Psoas muscle (tissue), 8 donors: ENCODE results near the gene SOD3. TPM values are rescaled to one million over a fixed set of nuclear protein-coding genes. Genes with fewer than 3 reads are reported as not detected.

Source experiments
- ATAC-seq, 4 donors: fragments of 200-7000 bp; cut with Tn5 transposase; one replicate each; pipeline ENCODE4 v1.9.1; 2020; ENCODE audit warnings: moderate library complexity in 3 of 4, mild to moderate bottlenecking in 2 of 4
- DNase-seq, 2 donors: peaks; one replicate each; pipeline ENCODE4 v3.0.0-alpha.2; 2020
- H3K27ac ChIP-seq: fragments of 200-600 bp; one replicate; pipeline ENCODE4 v1.8.0; 2022
- H3K27me3 ChIP-seq, 3 donors: fragments of 200-600 bp in 1 of 3; one replicate each; pipeline versions ENCODE4 v1.6.1 to v1.8.0; 2013 to 2022; ENCODE audit warnings: low read length in 2 of 3, mild to moderate bottlenecking in 2 of 3, moderate library complexity in 1 of 3; ENCODE audit not compliant: insufficient read depth in 3 of 3
- H3K36me3 ChIP-seq, 2 donors: fragments of 200-600 bp in 1 of 2; one replicate each; pipeline versions ENCODE4 v1.6.1 to v1.8.0; 2013 to 2022; ENCODE audit warnings: low read depth in 1 of 2, mild to moderate bottlenecking in 1 of 2, moderate library complexity in 1 of 2; ENCODE audit not compliant: insufficient read depth in 1 of 2
- H3K4me1 ChIP-seq: fragments of 200-600 bp; one replicate; pipeline ENCODE4 v1.8.0; 2022
- H3K4me3 ChIP-seq: fragments of 200-600 bp; one replicate; pipeline ENCODE4 v1.8.0; 2022; ENCODE audit warnings: mild to moderate bottlenecking
- H3K9me3 ChIP-seq: fragments of 200-600 bp; one replicate; pipeline ENCODE4 v1.8.0; 2022
- WGBS, 3 donors: extraction: QIAGEN DNeasy Blood & Tissue Kit; methylation state at CpG; one replicate each; pipeline versions ENCODE4 v1.1.6 to v1.1.7; 2013; 5-methylcytosine and 5-hydroxymethylcytosine counted together
- intact Hi-C, 2 donors: fragments of 100-400 bp; cut with DNase I; formaldehyde crosslinking; loops; one replicate each; pipeline versions ENCODE4 v1.11.0 to v1.14.2; 2022
- polyA plus RNA-seq, 3 donors: library from polyadenylated mRNA; stranded (reverse); fragments of 200-250 nt; gene quantifications; one replicate each; pipeline ENCODE4 v1.2.3, GENCODE V29; 2013
- total RNA-seq, 4 donors: library from RNA; stranded (reverse); fragmentation: NEBNext Ultra II Directional in 2 of 4; extraction: Animal tissue kit (Norgen Biotek cat#: 25700) in 2 of 4; gene quantifications; one replicate each; pipeline versions ENCODE4 v1.2.1 to v1.2.4, GENCODE V29; 2021 to 2023
- TF ChIP-seq, protein P1 (sequence below): fragments of 200-600 bp; IDR thresholded peaks from one replicate; pipeline ENCODE4 v1.8.0; 2022; ENCODE audit warnings: antibody characterized with exemption
- donor health status: healthy with polysubstance abuse.
- donor health status: DM: no; HTN: no; CAD: no; lungs with moderate emphysema.
- donor health status: Bipolar disorder and iron deficiency.
- donor health status: healthy.
- donor health status: DM: yes; HTN: yes; CAD: no.
- donor health status: DM: no; HTN: no; CAD: no.
- donor health status: DM: no; HTN: no; CAD: no.
- donor health status: DM: yes; HTN: yes; CAD: no.

SOD3 gene
- total and polyA plus RNA-seq, 7 donors, result 1.5 to 15.6 (median 5.3) TPM

DNA sequence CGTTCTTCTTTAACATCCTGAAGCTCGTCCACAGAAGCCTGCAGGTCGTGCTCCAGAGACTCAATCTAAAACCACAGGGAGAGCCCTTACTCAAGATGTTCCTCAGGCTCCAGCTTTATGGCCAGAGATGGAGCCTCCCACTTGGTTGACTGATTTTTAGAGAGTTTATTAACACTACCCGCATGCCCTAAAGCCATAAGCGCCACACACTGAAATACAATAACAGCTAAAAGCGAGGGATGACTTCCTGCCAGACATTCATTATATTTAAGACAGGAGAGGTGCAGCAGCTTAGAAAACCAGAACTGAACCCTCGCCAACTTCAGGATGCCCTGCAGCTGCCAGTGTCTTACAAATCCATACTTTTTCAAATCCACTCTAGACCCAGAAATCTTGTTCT is 42.0 kb downstream of the SOD3 start:
- no peaks in the 10 kb centered on the region for H3K9me3 ChIP-seq
- H3K4me1 ChIP-seq, result no peaks in the 10 kb centered on the region
- H3K36me3 ChIP-seq, result peaks cover 0 to 29% of the 10 kb centered on the region in 2 donors
- no peaks in the 10 kb centered on the region for H3K27me3 ChIP-seq
- TF ChIP-seq, protein P1, sequence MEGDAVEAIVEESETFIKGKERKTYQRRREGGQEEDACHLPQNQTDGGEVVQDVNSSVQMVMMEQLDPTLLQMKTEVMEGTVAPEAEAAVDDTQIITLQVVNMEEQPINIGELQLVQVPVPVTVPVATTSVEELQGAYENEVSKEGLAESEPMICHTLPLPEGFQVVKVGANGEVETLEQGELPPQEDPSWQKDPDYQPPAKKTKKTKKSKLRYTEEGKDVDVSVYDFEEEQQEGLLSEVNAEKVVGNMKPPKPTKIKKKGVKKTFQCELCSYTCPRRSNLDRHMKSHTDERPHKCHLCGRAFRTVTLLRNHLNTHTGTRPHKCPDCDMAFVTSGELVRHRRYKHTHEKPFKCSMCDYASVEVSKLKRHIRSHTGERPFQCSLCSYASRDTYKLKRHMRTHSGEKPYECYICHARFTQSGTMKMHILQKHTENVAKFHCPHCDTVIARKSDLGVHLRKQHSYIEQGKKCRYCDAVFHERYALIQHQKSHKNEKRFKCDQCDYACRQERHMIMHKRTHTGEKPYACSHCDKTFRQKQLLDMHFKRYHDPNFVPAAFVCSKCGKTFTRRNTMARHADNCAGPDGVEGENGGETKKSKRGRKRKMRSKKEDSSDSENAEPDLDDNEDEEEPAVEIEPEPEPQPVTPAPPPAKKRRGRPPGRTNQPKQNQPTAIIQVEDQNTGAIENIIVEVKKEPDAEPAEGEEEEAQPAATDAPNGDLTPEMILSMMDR, result no peak
- no peak for ATAC-seq
- 93 to 95% (median 94%) methylated on average over 7 of the region's 7 CpGs for WGBS, 3 donors
- no peak for DNase-seq
- intact Hi-C loops, result no loop called here
- no peak overlapping the region for H3K27ac ChIP-seq
- no peak overlapping the region for H3K4me3 ChIP-seq

DNA sequence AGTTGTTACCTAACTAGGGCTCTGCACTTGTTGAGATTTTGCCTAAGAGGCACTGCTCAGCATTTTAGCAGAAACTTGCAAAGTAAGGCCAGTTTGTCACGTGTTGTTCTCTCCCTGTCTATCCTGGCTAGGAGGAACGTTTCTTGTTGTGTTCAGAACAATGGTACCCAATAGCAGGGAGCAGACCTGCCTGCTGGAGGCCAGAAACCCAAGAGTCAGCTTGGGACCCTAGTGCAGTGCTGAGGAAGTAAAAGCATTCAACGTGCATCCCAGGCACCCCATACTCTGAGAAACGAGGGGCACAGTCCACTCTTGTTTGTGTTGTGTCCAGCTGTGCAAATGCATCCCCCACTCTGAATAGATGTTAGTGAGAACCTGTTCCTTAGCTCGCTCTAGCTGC is 42.4 kb downstream of the SOD3 start:
- Histone ChIP-seq H3K27me3 (no peaks in the 10 kb centered on the region), H3K36me3 (peaks cover 0 to 29% of the 10 kb centered on the region in 2 donors), H3K9me3 (no peaks in the 10 kb centered on the region), H3K27ac (no peak overlapping the region), H3K4me1 (no peaks in the 10 kb centered on the region), H3K4me3 (no peak overlapping the region)
- intact Hi-C loops, result no loop called here
- DNase-seq, result no peak
- TF ChIP-seq, protein P1, result no peak
- 71 to 76% (median 71%) methylated on average over 5 of the region's 5 CpGs for WGBS, 3 donors
- ATAC-seq, result no peak

DNA sequence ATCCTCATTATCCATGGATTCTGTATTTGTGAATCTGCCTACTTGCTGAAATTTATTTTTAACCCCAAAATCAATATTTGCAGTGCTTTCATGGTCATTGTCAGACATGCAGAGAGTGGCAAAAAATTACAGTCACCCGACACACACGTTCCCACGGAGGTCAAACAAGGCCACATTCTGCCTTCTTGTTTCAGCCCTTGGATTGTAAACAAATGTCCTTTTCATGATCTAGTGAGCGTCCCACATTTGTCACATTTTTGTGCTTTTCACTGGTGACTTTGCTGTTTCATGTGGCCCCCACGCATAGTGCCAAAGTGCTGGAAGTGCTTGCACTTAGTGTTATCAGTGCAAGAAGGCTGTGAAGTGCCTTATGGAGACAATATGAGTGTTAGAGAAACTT is 45.0 kb downstream of the SOD3 start:
- WGBS, 3 donors, result 56 to 78% (median 63%) methylated on average over 5 of the region's 5 CpGs
- H3K4me3 ChIP-seq, result no peak overlapping the region

DNA sequence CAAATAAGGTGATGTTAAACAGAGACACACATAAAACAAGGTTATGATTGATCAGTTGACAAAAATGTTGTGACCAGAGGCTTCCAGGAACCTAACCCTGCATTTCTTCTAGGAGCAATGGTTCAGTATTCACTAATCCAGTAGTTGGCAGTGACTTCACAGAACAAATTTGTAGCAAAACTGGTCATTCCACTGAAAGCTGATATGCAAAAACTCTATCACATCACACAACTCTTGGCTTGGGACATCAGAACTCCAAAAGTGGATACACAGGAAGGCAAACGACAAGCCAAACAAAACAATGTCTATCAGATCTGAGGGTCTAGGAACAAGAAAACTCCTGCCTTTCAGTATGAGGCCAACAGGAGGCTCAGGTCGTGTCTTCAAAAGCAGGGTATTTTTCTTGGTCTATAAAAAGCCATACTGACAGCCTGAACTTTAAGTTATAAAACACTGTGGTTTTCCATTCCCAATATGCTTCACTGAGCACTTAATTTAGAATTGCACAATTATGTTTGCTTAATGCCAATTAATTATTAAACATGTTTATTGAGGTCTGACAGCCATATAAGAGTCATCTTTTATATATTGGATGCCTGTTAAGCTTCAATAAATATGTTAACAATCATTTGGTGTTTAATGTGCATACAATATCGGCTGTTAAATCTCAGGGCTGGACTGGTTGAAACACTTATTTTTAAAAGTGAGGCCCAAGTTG is 45.6 kb downstream of the SOD3 start:
- ATAC-seq, result no peak
- H3K27me3 ChIP-seq, result no peaks in the 10 kb centered on the region
- no peak overlapping the region for H3K27ac ChIP-seq
- H3K4me1 ChIP-seq, result no peaks in the 10 kb centered on the region
- 79 to 92% (median 85%) methylated on average over 3 of the region's 3 CpGs for WGBS, 3 donors
- no peaks in the 10 kb centered on the region for H3K9me3 ChIP-seq
- no peak for DNase-seq
- TF ChIP-seq, protein P1, result no peak
- peaks cover 0 to 15% of the 10 kb centered on the region in 2 donors for H3K36me3 ChIP-seq
- intact Hi-C loops, result no loop called here
- H3K4me3 ChIP-seq, result no peak overlapping the region

More for the DNA sequence above, 45.0 kb downstream of the SOD3 start:
- intact Hi-C loops, result no loop called here
- H3K36me3 ChIP-seq, result peaks cover 0 to 15% of the 10 kb centered on the region in 2 donors
- H3K4me1 ChIP-seq, result no peaks in the 10 kb centered on the region
- TF ChIP-seq, protein P1, result no peak
- H3K27me3 ChIP-seq, result no peaks in the 10 kb centered on the region
- no peak for ATAC-seq
- no peak for DNase-seq
- H3K9me3 ChIP-seq, result no peaks in the 10 kb centered on the region
- no peak overlapping the region for H3K27ac ChIP-seq

DNA sequence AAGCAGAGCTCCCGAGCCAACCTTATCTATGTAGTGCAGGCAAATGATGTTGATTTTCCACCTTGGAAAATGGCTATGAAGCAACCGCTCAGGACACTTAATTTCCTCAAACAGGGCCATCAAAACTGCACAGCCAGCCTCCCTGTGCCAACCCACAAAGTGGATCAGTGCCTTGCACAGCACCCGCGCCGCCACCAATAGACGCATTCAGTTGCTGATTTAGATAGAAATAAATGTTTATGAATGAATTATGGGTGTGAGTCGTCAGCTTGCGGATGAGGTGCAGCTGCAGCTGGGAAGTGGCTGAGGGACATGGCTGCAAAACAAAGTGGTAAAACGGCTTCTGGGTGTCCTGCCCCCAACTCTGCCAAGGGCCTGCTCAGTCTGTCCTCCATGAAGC is 47.0 kb downstream of the SOD3 start:
- intact Hi-C loops, result no loop called here
- no peak for DNase-seq

More for the DNA sequence above, 47.0 kb downstream of the SOD3 start:
- Histone ChIP-seq H3K27ac (no peak overlapping the region), H3K36me3 (peaks cover 0 to 10% of the 10 kb centered on the region in 2 donors), H3K9me3 (no peaks in the 10 kb centered on the region), H3K27me3 (no peaks in the 10 kb centered on the region), H3K4me1 (no peaks in the 10 kb centered on the region), H3K4me3 (no peak overlapping the region)
- ATAC-seq, result no peak
- TF ChIP-seq, protein P1, result no peak
- WGBS, 3 donors, result 89 to 93% (median 93%) methylated on average over 9 of the region's 9 CpGs
